Measurements from ENCODE around the gene IQGAP1. TPM values are rescaled to one million over a fixed set of nuclear protein-coding genes. Genes with fewer than 3 reads are reported as not detected.
A peak's percentile ranks its signal among the peaks of the same experiment; 100 is the strongest.

IQGAP1 gene
- total and polyA plus RNA-seq, 11 donors = 18.9 to 115 (median 36.1) TPM

- Histone ChIP-seq H3K27me3 (no peaks in the 10 kb centered on the region), H3K4me1 (peaks cover 0 to 57% (median 36%) of the 10 kb centered on the region in 12 donors), H3K9me3 (no peaks in the 10 kb centered on the region), H3K4me3 (peak overlapping the region; percentile 65 to 95 (median 85)), H3K27ac (peak overlapping the region in 10 of 12 donors; percentile 4 to 98 (median 95)), H3K36me3 (no peaks in the 10 kb centered on the region)
- WGBS, 4 donors = 24 to 30% (median 27%) methylated on average over 4 of the region's 4 CpGs
- intact Hi-C loops (cut with DNase I) = loop anchor here in 7 of 10 donors (2.0 to 10.0 kb wide), 4 partner anchors 30 to 66 kb away; no protein-coding TSS in a partner anchor
- ATAC-seq (no peak), DNase-seq (no peak)
- TF ChIP-seq, protein P1, sequence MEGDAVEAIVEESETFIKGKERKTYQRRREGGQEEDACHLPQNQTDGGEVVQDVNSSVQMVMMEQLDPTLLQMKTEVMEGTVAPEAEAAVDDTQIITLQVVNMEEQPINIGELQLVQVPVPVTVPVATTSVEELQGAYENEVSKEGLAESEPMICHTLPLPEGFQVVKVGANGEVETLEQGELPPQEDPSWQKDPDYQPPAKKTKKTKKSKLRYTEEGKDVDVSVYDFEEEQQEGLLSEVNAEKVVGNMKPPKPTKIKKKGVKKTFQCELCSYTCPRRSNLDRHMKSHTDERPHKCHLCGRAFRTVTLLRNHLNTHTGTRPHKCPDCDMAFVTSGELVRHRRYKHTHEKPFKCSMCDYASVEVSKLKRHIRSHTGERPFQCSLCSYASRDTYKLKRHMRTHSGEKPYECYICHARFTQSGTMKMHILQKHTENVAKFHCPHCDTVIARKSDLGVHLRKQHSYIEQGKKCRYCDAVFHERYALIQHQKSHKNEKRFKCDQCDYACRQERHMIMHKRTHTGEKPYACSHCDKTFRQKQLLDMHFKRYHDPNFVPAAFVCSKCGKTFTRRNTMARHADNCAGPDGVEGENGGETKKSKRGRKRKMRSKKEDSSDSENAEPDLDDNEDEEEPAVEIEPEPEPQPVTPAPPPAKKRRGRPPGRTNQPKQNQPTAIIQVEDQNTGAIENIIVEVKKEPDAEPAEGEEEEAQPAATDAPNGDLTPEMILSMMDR (IDR thresholded peaks at IDR 0.05) = no peak
- no peak for TF ChIP-seq POLR2A (IDR thresholded peaks at IDR 0.05)
These were observed 143.1 kb downstream of the IQGAP1 start for GRCh38 chr15:90531147-90531546.

DNA sequence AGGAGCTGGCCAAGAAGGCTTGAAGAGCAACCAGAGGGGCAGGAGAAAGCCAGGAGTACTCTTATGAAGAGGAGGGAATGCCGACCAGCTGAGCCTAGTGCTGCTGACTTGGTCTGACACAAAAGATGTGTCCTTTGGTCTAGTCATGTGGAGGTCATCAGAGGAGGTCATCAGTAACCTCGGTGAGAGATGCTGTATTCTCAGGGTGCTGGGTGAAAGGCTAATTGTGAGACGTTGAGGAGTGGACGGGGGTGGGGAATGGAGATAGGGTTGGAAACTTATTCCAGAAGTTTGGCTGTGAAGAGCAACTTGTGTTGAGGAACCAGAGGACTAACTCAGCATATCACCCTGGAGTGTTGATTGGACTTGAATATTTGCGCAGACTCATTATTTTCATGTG, 147.2 kb downstream of the IQGAP1 start:
- no peak for DNase-seq
- no peak for ATAC-seq
- no peak for TF ChIP-seq POLR2A (IDR thresholded peaks at IDR 0.05)
- TF ChIP-seq, protein P1 (IDR thresholded peaks at IDR 0.05) = no peak
- 57 to 64% (median 58%) methylated on average over 5 of the region's 5 CpGs for WGBS, 4 donors
- Histone ChIP-seq H3K4me1 (peaks cover 0 to 81% (median 43%) of the 10 kb centered on the region in 12 donors), H3K27me3 (no peaks in the 10 kb centered on the region), H3K9me3 (no peaks in the 10 kb centered on the region), H3K4me3 (no peak overlapping the region), H3K27ac (peak overlapping the region in 9 of 12 donors; percentile 27 to 69 (median 52)), H3K36me3 (peaks cover 0 to 9% (median 4%) of the 10 kb centered on the region in 9 donors)
- intact Hi-C loops (cut with DNase I) = loop anchor here in 3 of 10 donors (2.0 to 10.0 kb wide), 3 partner anchors 50 to 62 kb away; no protein-coding TSS in a partner anchor

DNA sequence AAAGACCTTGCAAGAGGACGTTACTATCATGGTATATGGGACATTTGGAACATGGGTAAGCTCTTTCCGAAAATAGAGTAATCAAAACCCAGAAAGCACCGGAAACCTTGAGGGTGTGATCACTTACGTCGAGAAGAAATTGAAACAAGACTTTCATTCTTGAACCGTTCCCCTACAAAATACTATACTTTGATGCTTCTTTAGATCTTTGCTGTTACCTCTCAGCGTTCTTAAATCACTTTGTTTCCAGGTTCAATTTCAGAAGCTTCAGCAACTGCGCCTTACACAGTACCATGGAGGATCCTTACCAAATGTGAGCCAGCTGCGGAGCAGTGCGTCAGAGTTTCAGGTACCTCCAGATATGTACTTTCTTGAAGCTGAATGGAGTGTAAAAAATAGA, 151.7 kb downstream of the IQGAP1 start:
- TF ChIP-seq, protein P1 (IDR thresholded peaks at IDR 0.05) = no peak
- TF ChIP-seq POLR2A (IDR thresholded peaks at IDR 0.05) = no peak
- H3K4me3 ChIP-seq = peak overlapping the region in 1 of 12 donors; percentile 17
- 74 to 85% (median 79%) methylated on average over 10 of the region's 10 CpGs for WGBS, 4 donors
- DNase-seq (no peak), ATAC-seq (no peak)
- peaks cover 0 to 44% (median 24%) of the 10 kb centered on the region in 12 donors for H3K4me1 ChIP-seq
- H3K9me3 ChIP-seq = no peaks in the 10 kb centered on the region
- peak overlapping the region in 1 of 12 donors; percentile 7 for H3K27ac ChIP-seq
- no peaks in the 10 kb centered on the region for H3K27me3 ChIP-seq
- intact Hi-C loops (cut with DNase I) = loop anchor here in 2 of 10 donors (10.0 kb wide), 2 partner anchors 45 to 55 kb away; no protein-coding TSS in a partner anchor
- H3K36me3 ChIP-seq = peaks cover 0 to 45% (median 25%) of the 10 kb centered on the region in 9 donors

DNA sequence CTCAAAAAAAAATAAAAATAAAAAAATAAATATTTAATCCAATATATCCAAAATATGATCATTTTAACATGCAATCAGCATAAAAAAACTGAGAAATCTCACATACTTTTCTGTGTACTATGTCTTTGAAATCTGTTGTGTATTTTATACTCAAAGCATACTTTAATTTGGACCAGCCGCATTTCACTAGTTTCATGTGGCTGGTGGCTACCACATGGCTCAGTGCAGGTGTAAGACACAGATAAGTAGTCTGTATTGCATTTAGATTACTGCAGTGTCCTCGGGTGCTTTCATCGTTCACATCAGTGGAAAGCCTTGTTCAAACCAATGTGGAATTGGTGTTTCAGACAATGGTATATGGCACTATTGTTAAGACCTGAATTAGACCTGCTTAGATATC, 152.7 kb downstream of the IQGAP1 start:
- Histone ChIP-seq H3K27me3 (no peaks in the 10 kb centered on the region), H3K4me3 (peak overlapping the region in 1 of 12 donors; percentile 17), H3K4me1 (peaks cover 0 to 34% (median 18%) of the 10 kb centered on the region in 12 donors), H3K9me3 (no peaks in the 10 kb centered on the region), H3K27ac (no peak overlapping the region), H3K36me3 (peaks cover 0 to 50% (median 25%) of the 10 kb centered on the region in 9 donors)
- no peak for DNase-seq
- WGBS, 4 donors = 64 to 78% (median 72%) methylated on average over 3 of the region's 3 CpGs
- ATAC-seq = no peak
- intact Hi-C loops (cut with DNase I) = no loop called here
- TF ChIP-seq, protein P1 (IDR thresholded peaks at IDR 0.05) = no peak
- no peak for TF ChIP-seq POLR2A (IDR thresholded peaks at IDR 0.05)
